Lower leg skin (tissue), 3 donors: Measurements from ENCODE around the gene RPS6KC1.

Experiments used
- POLR2A ChIP-seq, 2 donors: fragments of 450-650 bp; IDR thresholded peaks; one replicate each; pipeline ENCODE4 v1.6.1; 2016 to 2017; ENCODE audit warnings: antibody characterized with exemption in 2 of 2, mild to moderate bottlenecking in 1 of 2, moderate library complexity in 1 of 2
- TF ChIP-seq, protein P1 (sequence below), 3 donors: fragments of 450-650 bp; IDR thresholded peaks; one replicate each; pipeline ENCODE4 v1.5.1; 2016; ENCODE audit warnings: antibody characterized with exemption in 3 of 3, mild to moderate bottlenecking in 3 of 3, moderate library complexity in 2 of 3

DNA sequence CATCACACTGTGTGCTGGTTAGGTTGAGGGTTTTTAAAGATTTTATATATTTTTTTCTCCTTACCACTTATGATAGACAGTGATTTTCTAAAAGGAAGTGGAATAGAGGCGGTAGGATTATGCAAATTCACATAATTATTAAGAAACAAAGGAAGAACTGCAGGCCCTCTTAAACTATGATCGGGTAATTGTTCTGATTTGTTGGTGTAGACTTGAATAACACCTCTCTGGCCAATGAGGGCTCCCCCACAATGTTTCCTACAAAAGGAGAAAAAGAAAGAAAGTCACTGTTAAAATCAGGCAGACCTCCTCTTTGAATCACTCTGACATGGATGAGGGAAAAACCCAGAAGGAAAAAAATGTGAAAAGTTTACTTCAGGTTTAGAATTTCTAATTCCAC is 241.6 kb downstream of the RPS6KC1 start:
- TF ChIP-seq POLR2A (IDR thresholded peaks at IDR 0.05), result no peak
- TF ChIP-seq, protein P1, sequence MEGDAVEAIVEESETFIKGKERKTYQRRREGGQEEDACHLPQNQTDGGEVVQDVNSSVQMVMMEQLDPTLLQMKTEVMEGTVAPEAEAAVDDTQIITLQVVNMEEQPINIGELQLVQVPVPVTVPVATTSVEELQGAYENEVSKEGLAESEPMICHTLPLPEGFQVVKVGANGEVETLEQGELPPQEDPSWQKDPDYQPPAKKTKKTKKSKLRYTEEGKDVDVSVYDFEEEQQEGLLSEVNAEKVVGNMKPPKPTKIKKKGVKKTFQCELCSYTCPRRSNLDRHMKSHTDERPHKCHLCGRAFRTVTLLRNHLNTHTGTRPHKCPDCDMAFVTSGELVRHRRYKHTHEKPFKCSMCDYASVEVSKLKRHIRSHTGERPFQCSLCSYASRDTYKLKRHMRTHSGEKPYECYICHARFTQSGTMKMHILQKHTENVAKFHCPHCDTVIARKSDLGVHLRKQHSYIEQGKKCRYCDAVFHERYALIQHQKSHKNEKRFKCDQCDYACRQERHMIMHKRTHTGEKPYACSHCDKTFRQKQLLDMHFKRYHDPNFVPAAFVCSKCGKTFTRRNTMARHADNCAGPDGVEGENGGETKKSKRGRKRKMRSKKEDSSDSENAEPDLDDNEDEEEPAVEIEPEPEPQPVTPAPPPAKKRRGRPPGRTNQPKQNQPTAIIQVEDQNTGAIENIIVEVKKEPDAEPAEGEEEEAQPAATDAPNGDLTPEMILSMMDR (IDR thresholded peaks at IDR 0.05), result no peak
